ENCODE data around the gene FFAR1. TPM values are rescaled to one million over a fixed set of nuclear protein-coding genes. Genes with fewer than 3 reads are reported as not detected.

FFAR1 gene
- total RNA-seq, 1 donor from 2014 or later, result 0.06 TPM

DNA sequence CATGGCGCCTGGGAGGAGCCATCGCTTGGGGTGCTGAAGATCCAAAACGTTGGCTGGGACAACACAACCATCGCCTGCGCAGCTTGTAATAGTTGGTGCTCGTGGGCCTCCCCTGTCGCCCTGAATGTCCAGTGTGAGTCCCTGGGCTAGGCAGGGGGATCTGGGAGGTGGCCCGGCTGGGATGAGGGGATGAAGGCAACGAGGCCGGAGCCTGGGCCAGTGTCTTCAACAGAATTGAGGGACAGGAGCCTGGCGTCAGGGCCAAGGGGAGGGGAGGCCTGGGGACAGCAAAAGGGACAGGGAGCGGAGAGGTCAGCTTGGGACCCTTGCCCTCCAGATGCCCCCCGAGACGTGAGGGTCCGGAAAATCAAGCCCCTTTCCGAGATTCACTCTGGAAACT lies 6.7 kb upstream of the FFAR1 start:
- no peak for DNase-seq (ENCODE audit: low read depth)
- H3K4me3 ChIP-seq (ENCODE audit: low read depth, low read length), result no peak overlapping the region
- TF ChIP-seq, protein P1, sequence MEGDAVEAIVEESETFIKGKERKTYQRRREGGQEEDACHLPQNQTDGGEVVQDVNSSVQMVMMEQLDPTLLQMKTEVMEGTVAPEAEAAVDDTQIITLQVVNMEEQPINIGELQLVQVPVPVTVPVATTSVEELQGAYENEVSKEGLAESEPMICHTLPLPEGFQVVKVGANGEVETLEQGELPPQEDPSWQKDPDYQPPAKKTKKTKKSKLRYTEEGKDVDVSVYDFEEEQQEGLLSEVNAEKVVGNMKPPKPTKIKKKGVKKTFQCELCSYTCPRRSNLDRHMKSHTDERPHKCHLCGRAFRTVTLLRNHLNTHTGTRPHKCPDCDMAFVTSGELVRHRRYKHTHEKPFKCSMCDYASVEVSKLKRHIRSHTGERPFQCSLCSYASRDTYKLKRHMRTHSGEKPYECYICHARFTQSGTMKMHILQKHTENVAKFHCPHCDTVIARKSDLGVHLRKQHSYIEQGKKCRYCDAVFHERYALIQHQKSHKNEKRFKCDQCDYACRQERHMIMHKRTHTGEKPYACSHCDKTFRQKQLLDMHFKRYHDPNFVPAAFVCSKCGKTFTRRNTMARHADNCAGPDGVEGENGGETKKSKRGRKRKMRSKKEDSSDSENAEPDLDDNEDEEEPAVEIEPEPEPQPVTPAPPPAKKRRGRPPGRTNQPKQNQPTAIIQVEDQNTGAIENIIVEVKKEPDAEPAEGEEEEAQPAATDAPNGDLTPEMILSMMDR (conservative IDR thresholded peaks at IDR 0.05; ENCODE audit: low read depth, low read length), result no peak

DNA sequence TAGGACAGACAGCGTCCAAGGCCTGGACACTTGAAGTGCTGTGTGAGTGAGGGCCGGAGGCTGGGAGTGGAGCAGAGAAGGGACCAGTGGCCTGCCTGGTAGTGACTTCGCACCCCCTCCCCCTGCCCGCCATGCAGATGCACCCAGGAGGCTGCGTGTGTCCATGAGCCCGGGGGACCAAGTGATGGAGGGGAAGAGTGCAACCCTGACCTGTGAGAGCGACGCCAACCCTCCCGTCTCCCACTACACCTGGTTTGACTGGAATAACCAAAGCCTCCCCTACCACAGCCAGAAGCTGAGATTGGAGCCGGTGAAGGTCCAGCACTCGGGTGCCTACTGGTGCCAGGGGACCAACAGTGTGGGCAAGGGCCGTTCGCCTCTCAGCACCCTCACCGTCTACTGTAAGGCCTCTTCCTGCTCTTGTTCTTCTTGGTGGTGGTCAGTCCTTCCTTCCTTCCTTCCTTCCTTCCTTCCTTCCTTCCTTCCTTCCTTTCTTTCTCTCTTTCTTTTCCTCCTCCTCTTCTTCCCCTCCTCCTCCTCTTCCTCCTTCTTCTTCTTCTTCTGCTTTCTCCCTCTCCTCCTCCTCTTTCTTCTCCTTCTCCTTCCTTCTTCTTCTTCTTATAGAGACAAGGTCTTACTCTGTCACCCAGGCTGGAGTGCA lies 6.0 kb upstream of the FFAR1 start:
- DNase-seq (ENCODE audit: low read depth), result no peak
- no peak overlapping the region for H3K4me3 ChIP-seq (ENCODE audit: low read depth, low read length)
- TF ChIP-seq, protein P1 (conservative IDR thresholded peaks at IDR 0.05; ENCODE audit: low read depth, low read length), result no peak

GRCh38 chr19:35342430-35342829 lies 5.3 kb upstream of the FFAR1 start:
- TF ChIP-seq, protein P1 (conservative IDR thresholded peaks at IDR 0.05; ENCODE audit: low read depth, low read length), result no peak
- no peak for DNase-seq (ENCODE audit: low read depth)
- H3K4me3 ChIP-seq (ENCODE audit: low read depth, low read length), result no peak overlapping the region

- H3K4me3 ChIP-seq (ENCODE audit: low read depth, low read length), result no peak overlapping the region
- DNase-seq (ENCODE audit: low read depth), result no peak
- TF ChIP-seq, protein P1 (conservative IDR thresholded peaks at IDR 0.05; ENCODE audit: low read depth, low read length), result no peak
Observed at GRCh38 chr19:35344511-35345031, 3.1 kb upstream of the FFAR1 start.

GRCh38 chr19:35345671-35346111 lies 2.0 kb upstream of the FFAR1 start:
- TF ChIP-seq, protein P1 (conservative IDR thresholded peaks at IDR 0.05; ENCODE audit: low read depth, low read length), result no peak
- no peak overlapping the region for H3K4me3 ChIP-seq (ENCODE audit: low read depth, low read length)
- DNase-seq (ENCODE audit: low read depth), result no peak

DNA sequence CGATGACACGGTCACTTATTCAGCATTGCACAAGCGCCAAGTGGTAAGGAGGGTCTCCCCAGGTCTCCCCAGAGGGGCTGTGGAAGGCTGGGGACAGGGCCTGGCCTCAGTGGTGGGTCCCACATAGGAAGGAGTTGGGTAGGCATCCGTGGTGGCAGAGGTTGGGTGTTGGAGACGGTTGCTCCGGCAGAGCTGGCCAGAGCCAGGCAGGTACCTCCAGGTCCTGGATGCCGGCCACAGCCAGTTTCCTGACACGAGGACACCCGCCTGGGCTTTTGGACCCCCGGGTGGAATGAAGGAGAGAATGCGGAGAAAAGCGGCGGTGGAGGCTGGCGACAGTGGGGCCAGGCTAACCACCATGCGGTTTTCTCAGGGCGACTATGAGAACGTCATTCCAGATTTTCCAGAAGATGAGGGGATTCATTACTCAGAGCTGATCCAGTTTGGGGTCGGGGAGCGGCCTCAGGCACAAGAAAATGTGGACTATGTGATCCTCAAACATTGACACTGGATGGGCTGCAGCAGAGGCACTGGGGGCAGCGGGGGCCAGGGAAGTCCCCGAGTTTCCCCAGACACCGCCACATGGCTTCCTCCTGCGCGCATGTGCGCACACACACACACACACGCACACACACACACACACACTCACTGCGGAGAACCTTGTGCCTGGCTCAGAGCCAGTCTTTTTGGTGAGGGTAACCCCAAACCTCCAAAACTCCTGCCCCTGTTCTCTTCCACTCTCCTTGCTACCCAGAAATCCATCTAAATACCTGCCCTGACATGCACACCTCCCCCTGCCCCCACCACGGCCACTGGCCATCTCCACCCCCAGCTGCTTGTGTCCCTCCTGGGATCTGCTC lies 1.3 kb upstream of the FFAR1 start:
- TF ChIP-seq, protein P1 (conservative IDR thresholded peaks at IDR 0.05; ENCODE audit: low read depth, low read length), result no peak
- H3K4me3 ChIP-seq (ENCODE audit: low read depth, low read length), result no peak overlapping the region
- no peak for DNase-seq (ENCODE audit: low read depth)
